ENCODE data around the gene RNF220. TPM values are rescaled to one million over a fixed set of nuclear protein-coding genes. Genes with fewer than 3 reads are reported as not detected.

RNF220 gene
- total and polyA plus RNA-seq, 2 of the 13 experiments (the other 11 are each of a cell fraction or from before 2014, with no cell fraction given): 48.2 to 72.1 TPM

DNA sequence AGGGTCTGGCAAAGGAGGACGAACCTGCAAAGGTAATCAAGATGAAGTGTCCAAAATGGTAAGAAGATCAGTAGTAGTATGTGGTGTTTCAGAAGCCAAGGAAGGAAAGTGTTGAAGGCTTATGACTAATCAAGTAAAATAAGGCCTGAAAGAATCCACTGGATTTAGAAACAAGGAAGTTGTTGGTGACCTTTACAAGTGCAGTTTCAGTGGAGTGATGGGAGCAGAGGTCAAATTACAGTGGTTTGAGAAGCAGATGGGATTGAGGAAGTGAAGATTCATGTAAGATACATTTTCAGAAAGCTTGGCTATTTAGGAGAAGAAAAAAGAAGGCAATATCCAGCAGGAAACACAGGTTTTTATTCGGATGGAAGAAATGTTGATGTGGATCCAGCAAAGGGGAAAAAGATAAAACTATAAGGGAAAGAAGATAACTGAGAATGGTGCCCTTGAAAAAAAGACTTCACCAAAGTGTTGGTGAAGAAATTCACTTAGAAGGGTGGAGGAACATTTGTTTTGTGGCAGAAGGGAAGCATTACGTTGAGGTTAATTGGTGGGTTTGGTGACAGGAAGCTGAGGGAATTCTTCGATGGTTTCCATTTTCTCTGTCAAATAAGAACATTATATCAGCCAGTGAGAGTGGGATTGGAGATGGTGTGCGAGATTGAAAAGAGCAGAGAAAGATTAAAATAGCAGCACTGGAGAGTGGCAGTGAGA, 271.6 kb downstream of the RNF220 start (continued):
- TF ChIP-seq TRAFD1 (CRISPR knock-in tag; IDR thresholded peaks at IDR 0.05; ENCODE audit: borderline replicate concordance): no peak
- peak; percentile 8; the same call in 1 of the 2 replicates for TF ChIP-seq THAP11 (CRISPR knock-in tag; IDR thresholded peaks at IDR 0.05)
- TF ChIP-seq NR2F2 (IDR thresholded peaks at IDR 0.05; ENCODE audit: borderline replicate concordance, low read depth): 0 out of 2 replicates have a peak, but pooled peaks have one; percentile 27

DNA sequence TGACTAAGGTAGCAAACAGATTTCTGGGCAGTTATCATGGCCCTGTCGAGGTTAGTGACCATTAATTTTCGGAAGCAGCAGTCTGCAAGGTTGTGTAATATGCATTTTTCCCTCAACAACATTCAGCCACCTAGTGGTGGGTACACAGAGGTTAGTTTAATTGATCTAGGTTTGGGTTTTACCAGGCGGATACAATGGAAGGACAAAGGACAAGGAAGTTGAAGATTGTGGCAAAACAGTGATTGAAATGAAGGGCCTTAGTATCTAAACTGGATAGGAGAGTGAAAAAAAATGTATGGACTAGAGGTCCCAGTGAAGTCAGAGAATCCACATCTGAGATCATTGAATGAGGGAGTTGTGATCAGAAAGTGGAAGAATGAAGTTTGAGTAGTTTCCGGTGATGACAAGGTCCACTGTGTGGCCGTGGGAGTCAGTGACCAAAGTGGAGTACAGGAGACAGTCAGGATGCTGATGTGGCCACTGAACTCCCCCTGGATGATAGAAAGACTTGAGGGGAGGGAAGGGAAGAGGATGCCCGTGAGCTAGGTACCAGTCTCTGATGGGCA, 272.2 kb downstream of the RNF220 start:
- Histone ChIP-seq H3K4me3 (replicated peaks in 1 of 3; ENCODE audit: insufficient read depth in 1 of 3, low read depth in 2 of 3, low read length in 3 of 3) (no peak overlapping the region), H2AFZ (ENCODE audit: low read length) (no peak overlapping the region), H3K79me2 (ENCODE audit: insufficient read depth, low read length) (peaks cover 3% of the 10 kb centered on the region), H3K9me3 (ENCODE audit: low read length) (no peaks in the 10 kb centered on the region), H3K4me2 (ENCODE audit: low read depth, low read length) (peak overlapping the region; percentile 51), H3K27ac (ENCODE audit: extremely low read length, insufficient read depth, low read length) (peak overlapping the region; percentile 48), H3K4me1 (ENCODE audit: insufficient read depth, low read length) (peaks cover 91% of the 10 kb centered on the region), H3K36me3 (replicated peaks in 1 of 2; ENCODE audit: control insufficient read depth in 1 of 2, insufficient read depth in 2 of 2, low read length in 2 of 2) (no peaks in the 10 kb centered on the region), H3K27me3 (ENCODE audit: control insufficient read depth in 1 of 2, insufficient read depth in 2 of 2, low read length in 2 of 2) (no peaks in the 10 kb centered on the region), H3K9ac (ENCODE audit: insufficient read depth, low read depth, low read length) (0 out of 2 replicates have a peak overlapping the region, but pooled peaks have one; percentile 4), H4K20me1 (ENCODE audit: insufficient read depth, low read length) (no peaks in the 10 kb centered on the region)
- intact Hi-C loops (cut with micrococcal nuclease; ENCODE audit: unreplicated experiment): no loop called here
- DNase-seq (ENCODE audit: low spot score) (peak; percentile 74), FAIRE-seq (peak; percentile 60), ATAC-seq (no peak)
- 32% methylated on average over 6 of the region's 6 CpGs for WGBS (ENCODE audit: low lambda C conversion rate)
- ChIA-PET POLR2A (interaction anchor here (2.1 kb wide), 1 partner anchor 44 kb away, joined by 6 read pairs; no protein-coding TSS in a partner anchor), CTCF (ENCODE audit: low intra/inter-chr PET ratio, low total read pairs) (interaction anchor here (1.2 kb wide), 1 partner anchor 68 kb away, joined by 3 read pairs; no protein-coding TSS in a partner anchor)
- in situ Hi-C loops (cut with HindIII; ENCODE audit: extremely low pct_ligation_motif_present, low pct_unique_long_range_greater_than_20kb): no loop called here
- no TSS peak for BruUV-seq (replicated peaks)
- TF ChIP-seq ZNF570 (CRISPR knock-in tag; IDR thresholded peaks at IDR 0.05; ENCODE audit: borderline replicate concordance) (no peak), MXI1 (IDR thresholded peaks at IDR 0.05; ENCODE audit: borderline replicate concordance, low read depth, low read length) (no peak), RFXANK (CRISPR knock-in tag; IDR thresholded peaks at IDR 0.05) (no peak), ZNF761 (CRISPR knock-in tag; conservative IDR thresholded peaks at IDR 0.05) (no peak), ZNF792 (CRISPR knock-in tag; IDR thresholded peaks at IDR 0.05) (no peak), ZNF616 (CRISPR knock-in tag; IDR thresholded peaks at IDR 0.05; ENCODE audit: low read depth) (no peak), U2AF1 (optimal IDR thresholded peaks at IDR 0.05; ENCODE audit: low read depth, low read length) (no peak), ZNF549 (CRISPR knock-in tag; IDR thresholded peaks at IDR 0.05) (no peak), ZNF207 (IDR thresholded peaks at IDR 0.05; ENCODE audit: borderline replicate concordance) (no peak), ZNF34 (CRISPR knock-in tag; IDR thresholded peaks at IDR 0.05; ENCODE audit: borderline replicate concordance) (no peak)
- TF ChIP-seq, protein P1, sequence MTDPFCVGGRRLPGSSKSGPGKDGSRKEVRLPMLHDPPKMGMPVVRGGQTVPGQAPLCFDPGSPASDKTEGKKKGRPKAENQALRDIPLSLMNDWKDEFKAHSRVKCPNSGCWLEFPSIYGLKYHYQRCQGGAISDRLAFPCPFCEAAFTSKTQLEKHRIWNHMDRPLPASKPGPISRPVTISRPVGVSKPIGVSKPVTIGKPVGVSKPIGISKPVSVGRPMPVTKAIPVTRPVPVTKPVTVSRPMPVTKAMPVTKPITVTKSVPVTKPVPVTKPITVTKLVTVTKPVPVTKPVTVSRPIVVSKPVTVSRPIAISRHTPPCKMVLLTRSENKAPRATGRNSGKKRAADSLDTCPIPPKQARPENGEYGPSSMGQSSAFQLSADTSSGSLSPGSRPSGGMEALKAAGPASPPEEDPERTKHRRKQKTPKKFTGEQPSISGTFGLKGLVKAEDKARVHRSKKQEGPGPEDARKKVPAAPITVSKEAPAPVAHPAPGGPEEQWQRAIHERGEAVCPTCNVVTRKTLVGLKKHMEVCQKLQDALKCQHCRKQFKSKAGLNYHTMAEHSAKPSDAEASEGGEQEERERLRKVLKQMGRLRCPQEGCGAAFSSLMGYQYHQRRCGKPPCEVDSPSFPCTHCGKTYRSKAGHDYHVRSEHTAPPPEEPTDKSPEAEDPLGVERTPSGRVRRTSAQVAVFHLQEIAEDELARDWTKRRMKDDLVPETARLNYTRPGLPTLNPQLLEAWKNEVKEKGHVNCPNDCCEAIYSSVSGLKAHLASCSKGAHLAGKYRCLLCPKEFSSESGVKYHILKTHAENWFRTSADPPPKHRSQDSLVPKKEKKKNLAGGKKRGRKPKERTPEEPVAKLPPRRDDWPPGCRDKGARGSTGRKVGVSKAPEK (CRISPR knock-in tag; IDR thresholded peaks at IDR 0.05; ENCODE audit: borderline replicate concordance): 0 out of 2 replicates have a peak, but pooled peaks have one; percentile 28
- TF ChIP-seq, protein P2, sequence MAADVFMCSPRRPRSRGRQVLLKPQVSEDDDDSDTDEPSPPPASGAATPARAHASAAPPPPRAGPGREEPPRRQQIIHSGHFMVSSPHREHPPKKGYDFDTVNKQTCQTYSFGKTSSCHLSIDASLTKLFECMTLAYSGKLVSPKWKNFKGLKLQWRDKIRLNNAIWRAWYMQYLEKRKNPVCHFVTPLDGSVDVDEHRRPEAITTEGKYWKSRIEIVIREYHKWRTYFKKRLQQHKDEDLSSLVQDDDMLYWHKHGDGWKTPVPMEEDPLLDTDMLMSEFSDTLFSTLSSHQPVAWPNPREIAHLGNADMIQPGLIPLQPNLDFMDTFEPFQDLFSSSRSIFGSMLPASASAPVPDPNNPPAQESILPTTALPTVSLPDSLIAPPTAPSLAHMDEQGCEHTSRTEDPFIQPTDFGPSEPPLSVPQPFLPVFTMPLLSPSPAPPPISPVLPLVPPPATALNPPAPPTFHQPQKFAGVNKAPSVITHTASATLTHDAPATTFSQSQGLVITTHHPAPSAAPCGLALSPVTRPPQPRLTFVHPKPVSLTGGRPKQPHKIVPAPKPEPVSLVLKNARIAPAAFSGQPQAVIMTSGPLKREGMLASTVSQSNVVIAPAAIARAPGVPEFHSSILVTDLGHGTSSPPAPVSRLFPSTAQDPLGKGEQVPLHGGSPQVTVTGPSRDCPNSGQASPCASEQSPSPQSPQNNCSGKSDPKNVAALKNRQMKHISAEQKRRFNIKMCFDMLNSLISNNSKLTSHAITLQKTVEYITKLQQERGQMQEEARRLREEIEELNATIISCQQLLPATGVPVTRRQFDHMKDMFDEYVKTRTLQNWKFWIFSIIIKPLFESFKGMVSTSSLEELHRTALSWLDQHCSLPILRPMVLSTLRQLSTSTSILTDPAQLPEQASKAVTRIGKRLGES (CRISPR knock-in tag; IDR thresholded peaks at IDR 0.05; ENCODE audit: borderline replicate concordance): no peak
